Parathyroid adenoma (tissue), 2 donors: ENCODE data around the gene CCDC152.
A peak's percentile ranks its signal among the peaks of the same experiment; 100 is the strongest.

ENCODE experiments used
- H2AFZ ChIP-seq: fragments of 300-600 bp; sonication (generic); one replicate; pipeline ENCODE4 v1.7.0; 2017; ENCODE audit warnings: antibody characterized with exemption, mild to moderate bottlenecking
- H3K27ac ChIP-seq: fragments of 300-600 bp; sonication (generic); one replicate; pipeline ENCODE4 v1.7.0; 2017
- H3K27me3 ChIP-seq: fragments of 300-600 bp; sonication (generic); one replicate; pipeline ENCODE4 v1.7.0; 2017; ENCODE audit warnings: low read length; ENCODE audit not compliant: control insufficient read depth, insufficient read depth
- H3K36me3 ChIP-seq: fragments of 300-600 bp; sonication (generic); one replicate; pipeline ENCODE4 v1.7.0; 2017; ENCODE audit warnings: low read length; ENCODE audit not compliant: control insufficient read depth, insufficient read depth
- H3K4me1 ChIP-seq: fragments of 300-600 bp; sonication (generic); one replicate; pipeline ENCODE4 v1.7.0; 2017; ENCODE audit warnings: control low read depth
- H3K4me2 ChIP-seq: fragments of 300-600 bp; sonication (generic); one replicate; pipeline ENCODE4 v1.7.0; 2017; ENCODE audit warnings: low read length
- H3K4me3 ChIP-seq: fragments of 300-600 bp; sonication (generic); one replicate; pipeline ENCODE4 v1.7.0; 2017; ENCODE audit warnings: low read depth, low read length
- H3K79me2 ChIP-seq: fragments of 300-600 bp; sonication (generic); one replicate; pipeline ENCODE4 v1.7.0; 2017; ENCODE audit warnings: control low read depth
- H3K9ac ChIP-seq: fragments of 300-600 bp; sonication (generic); one replicate; pipeline ENCODE4 v1.7.0; 2017; ENCODE audit warnings: mild to moderate bottlenecking
- H3K9me3 ChIP-seq: fragments of 300-600 bp; sonication (generic); one replicate; pipeline ENCODE4 v1.7.0; 2017; ENCODE audit warnings: low read length; ENCODE audit not compliant: control insufficient read depth
- TF ChIP-seq, protein P1 (sequence below): fragments of 300-600 bp; sonication (generic); IDR thresholded peaks from one replicate; pipeline ENCODE4 v1.7.0; 2017; ENCODE audit warnings: antibody characterized with exemption, mild to moderate bottlenecking
- donor health status: primary hyperparathyroidism.

The CCDC152 gene

GRCh38 chr5:42745856-42746255 is 10.8 kb upstream of the CCDC152 start:
- H3K27ac ChIP-seq: no peak overlapping the region
- TF ChIP-seq, protein P1, sequence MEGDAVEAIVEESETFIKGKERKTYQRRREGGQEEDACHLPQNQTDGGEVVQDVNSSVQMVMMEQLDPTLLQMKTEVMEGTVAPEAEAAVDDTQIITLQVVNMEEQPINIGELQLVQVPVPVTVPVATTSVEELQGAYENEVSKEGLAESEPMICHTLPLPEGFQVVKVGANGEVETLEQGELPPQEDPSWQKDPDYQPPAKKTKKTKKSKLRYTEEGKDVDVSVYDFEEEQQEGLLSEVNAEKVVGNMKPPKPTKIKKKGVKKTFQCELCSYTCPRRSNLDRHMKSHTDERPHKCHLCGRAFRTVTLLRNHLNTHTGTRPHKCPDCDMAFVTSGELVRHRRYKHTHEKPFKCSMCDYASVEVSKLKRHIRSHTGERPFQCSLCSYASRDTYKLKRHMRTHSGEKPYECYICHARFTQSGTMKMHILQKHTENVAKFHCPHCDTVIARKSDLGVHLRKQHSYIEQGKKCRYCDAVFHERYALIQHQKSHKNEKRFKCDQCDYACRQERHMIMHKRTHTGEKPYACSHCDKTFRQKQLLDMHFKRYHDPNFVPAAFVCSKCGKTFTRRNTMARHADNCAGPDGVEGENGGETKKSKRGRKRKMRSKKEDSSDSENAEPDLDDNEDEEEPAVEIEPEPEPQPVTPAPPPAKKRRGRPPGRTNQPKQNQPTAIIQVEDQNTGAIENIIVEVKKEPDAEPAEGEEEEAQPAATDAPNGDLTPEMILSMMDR: no peak
- no peak overlapping the region for H3K9ac ChIP-seq
- H2AFZ ChIP-seq: no peak overlapping the region
- no peak overlapping the region for H3K4me2 ChIP-seq
- H3K79me2 ChIP-seq: no peaks in the 10 kb centered on the region
- H3K36me3 ChIP-seq: no peaks in the 10 kb centered on the region
- H3K4me1 ChIP-seq: peaks cover 2% of the 10 kb centered on the region
- no peak overlapping the region for H3K4me3 ChIP-seq
- H3K27me3 ChIP-seq: no peaks in the 10 kb centered on the region
- H3K9me3 ChIP-seq: no peaks in the 10 kb centered on the region

- H3K4me2 ChIP-seq: no peak overlapping the region
- no peaks in the 10 kb centered on the region for H3K79me2 ChIP-seq
- H2AFZ ChIP-seq: peak overlapping the region; percentile 61
- no peak overlapping the region for H3K9ac ChIP-seq
- TF ChIP-seq, protein P1: no peak
- no peaks in the 10 kb centered on the region for H3K36me3 ChIP-seq
- no peaks in the 10 kb centered on the region for H3K27me3 ChIP-seq
- H3K9me3 ChIP-seq: no peaks in the 10 kb centered on the region
- peaks cover 2% of the 10 kb centered on the region for H3K4me1 ChIP-seq
- no peak overlapping the region for H3K4me3 ChIP-seq
- H3K27ac ChIP-seq: no peak overlapping the region
Observed at GRCh38 chr5:42749020-42749419, 7.6 kb upstream of the CCDC152 start.

- Histone ChIP-seq H3K4me2 (no peak overlapping the region), H3K4me3 (no peak overlapping the region), H3K79me2 (no peaks in the 10 kb centered on the region), H3K27ac (no peak overlapping the region), H3K36me3 (no peaks in the 10 kb centered on the region), H3K9ac (no peak overlapping the region), H3K27me3 (no peaks in the 10 kb centered on the region), H3K4me1 (peaks cover 2% of the 10 kb centered on the region), H2AFZ (no peak overlapping the region), H3K9me3 (no peaks in the 10 kb centered on the region)
- TF ChIP-seq, protein P1: no peak
Observed at GRCh38 chr5:42750507-42750906, 6.1 kb upstream of the CCDC152 start.

DNA sequence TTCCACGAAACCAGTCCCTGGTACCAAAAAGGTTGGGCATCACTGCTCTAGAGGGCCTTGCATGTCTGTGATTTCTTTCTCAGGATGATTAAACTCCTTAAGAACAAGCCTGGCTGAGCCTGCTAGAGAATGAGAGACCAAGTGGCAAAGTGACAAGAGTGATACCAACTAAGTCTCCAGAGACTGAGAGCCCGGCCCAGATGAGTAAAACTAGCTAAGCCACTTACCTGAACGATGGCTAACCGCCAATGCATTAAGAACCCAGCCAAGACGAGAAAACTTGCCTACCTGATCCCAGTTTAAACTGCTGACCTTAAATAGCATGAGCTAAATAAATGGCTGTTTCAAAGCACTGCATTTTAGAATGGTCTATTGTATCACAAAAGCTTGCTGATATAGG is 5.6 kb upstream of the CCDC152 start:
- H2AFZ ChIP-seq: peak overlapping the region; percentile 63
- TF ChIP-seq, protein P1: no peak
- H3K27ac ChIP-seq: peak overlapping the region; percentile 50
- no peak overlapping the region for H3K9ac ChIP-seq
- no peaks in the 10 kb centered on the region for H3K36me3 ChIP-seq
- H3K4me2 ChIP-seq: no peak overlapping the region
- peaks cover 2% of the 10 kb centered on the region for H3K4me1 ChIP-seq
- no peaks in the 10 kb centered on the region for H3K9me3 ChIP-seq
- no peak overlapping the region for H3K4me3 ChIP-seq
- H3K27me3 ChIP-seq: no peaks in the 10 kb centered on the region
- H3K79me2 ChIP-seq: no peaks in the 10 kb centered on the region

GRCh38 chr5:42753099-42753498 is 3.5 kb upstream of the CCDC152 start:
- no peaks in the 10 kb centered on the region for H3K27me3 ChIP-seq
- no peak overlapping the region for H3K9ac ChIP-seq
- H3K36me3 ChIP-seq: no peaks in the 10 kb centered on the region
- H3K4me1 ChIP-seq: peaks cover 9% of the 10 kb centered on the region
- H3K9me3 ChIP-seq: no peaks in the 10 kb centered on the region
- H3K4me2 ChIP-seq: no peak overlapping the region
- H3K79me2 ChIP-seq: no peaks in the 10 kb centered on the region
- peak overlapping the region; percentile 60 for H2AFZ ChIP-seq
- TF ChIP-seq, protein P1: no peak
- H3K27ac ChIP-seq: no peak overlapping the region
- H3K4me3 ChIP-seq: no peak overlapping the region
